Measurements from ENCODE around the gene SLC14A1.

The SLC14A1 gene

GRCh38 chr18:45787346-45787745 is 63.4 kb downstream of the SLC14A1 start:
- in situ Hi-C loops (cut with HindIII; ENCODE audit: low sequenced_read_pairs) = no loop called here

GRCh38 chr18:45788861-45789260 is 64.9 kb downstream of the SLC14A1 start:
- in situ Hi-C loops (cut with HindIII; ENCODE audit: low sequenced_read_pairs) = no loop called here

GRCh38 chr18:45792506-45793263 is 68.7 kb downstream of the SLC14A1 start:
- in situ Hi-C loops (cut with HindIII; ENCODE audit: low sequenced_read_pairs) = no loop called here

DNA sequence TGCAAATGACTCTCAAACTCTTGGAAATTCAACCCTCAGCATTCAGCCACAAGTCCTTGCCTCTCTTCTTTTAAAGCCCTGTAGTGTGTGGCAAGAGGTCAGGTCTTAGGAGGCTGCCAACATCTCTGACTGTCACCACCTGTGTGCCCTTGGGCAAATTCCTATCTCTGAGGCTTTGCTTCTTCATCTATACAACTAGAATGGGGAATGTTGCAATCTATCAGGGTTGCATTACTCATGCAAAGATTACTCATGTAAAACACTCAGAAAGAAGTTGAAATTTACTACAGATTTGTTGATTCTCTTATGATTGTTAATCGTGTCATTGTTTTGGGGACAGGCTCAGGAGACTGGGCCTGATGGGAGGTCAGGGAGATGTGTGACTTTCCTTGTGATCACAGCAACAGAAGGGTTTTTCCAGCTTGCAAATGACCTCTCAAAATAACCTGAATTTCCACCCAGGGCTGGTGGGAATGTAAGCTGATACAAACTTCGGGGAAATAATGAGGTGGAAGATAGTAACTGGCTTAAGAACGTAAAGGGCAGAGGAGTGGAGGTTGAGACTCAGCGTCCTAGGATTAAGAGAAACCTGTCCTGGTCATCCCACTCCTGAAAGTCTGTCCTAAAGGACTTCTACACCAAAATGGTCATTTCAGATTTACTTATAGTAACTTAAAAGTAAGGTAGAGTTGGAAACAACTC is 69.4 kb downstream of the SLC14A1 start:
- in situ Hi-C loops (cut with HindIII; ENCODE audit: low sequenced_read_pairs) = no loop called here

DNA sequence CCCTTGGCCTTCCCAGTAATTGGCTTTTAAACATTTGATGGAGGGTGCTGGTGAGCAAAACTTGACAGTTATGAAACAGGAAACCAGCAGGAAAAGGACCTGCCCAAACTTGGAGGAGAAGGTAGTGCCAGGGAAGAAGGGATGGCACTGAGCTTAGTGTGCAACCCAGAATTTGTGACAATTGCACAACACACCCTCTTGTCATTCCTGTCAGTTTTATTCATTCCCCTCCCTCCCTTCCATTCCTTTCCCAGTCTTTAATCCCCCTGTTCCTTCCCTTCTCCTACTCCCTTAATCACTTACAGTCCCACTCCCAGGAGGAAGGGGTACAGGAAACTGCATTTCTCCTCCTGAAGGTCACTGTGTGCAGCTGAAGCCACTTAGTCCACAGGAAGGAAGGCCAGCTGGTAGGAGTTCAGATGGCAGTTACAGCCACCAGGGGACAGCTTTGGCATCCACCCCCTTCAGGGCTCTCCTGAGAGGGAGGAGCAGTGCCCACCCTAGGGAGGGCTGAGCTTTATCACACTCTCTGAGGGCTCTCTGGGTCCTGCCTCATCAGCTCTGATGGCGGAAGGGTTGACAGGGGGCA is 77.5 kb downstream of the SLC14A1 start:
- in situ Hi-C loops (cut with HindIII; ENCODE audit: low sequenced_read_pairs) = no loop called here
